C4-2B (cell line): ENCODE data around the gene TMEM35B.

ENCODE experiments used
- ZFX ChIP-seq: fragments of 450-650 bp; IDR thresholded peaks from 2 replicates; pipeline ENCODE4 v1.6.1; 2017
- TF ChIP-seq, protein P1 (sequence below): fragments of 450-650 bp; conservative IDR thresholded peaks from 2 replicates; pipeline ENCODE4 v1.5.1; 2017; ENCODE audit warnings: mild to moderate bottlenecking

- TF ChIP-seq, protein P1, sequence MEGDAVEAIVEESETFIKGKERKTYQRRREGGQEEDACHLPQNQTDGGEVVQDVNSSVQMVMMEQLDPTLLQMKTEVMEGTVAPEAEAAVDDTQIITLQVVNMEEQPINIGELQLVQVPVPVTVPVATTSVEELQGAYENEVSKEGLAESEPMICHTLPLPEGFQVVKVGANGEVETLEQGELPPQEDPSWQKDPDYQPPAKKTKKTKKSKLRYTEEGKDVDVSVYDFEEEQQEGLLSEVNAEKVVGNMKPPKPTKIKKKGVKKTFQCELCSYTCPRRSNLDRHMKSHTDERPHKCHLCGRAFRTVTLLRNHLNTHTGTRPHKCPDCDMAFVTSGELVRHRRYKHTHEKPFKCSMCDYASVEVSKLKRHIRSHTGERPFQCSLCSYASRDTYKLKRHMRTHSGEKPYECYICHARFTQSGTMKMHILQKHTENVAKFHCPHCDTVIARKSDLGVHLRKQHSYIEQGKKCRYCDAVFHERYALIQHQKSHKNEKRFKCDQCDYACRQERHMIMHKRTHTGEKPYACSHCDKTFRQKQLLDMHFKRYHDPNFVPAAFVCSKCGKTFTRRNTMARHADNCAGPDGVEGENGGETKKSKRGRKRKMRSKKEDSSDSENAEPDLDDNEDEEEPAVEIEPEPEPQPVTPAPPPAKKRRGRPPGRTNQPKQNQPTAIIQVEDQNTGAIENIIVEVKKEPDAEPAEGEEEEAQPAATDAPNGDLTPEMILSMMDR, result no peak
- TF ChIP-seq ZFX, result no peak
These were observed 44.6 kb upstream of the TMEM35B start for GRCh38 chr1:35029761-35030160.
